Astrocyte (in vitro differentiated cells and primary cell): Measurements from ENCODE around the gene PPP1CB. TPM values are rescaled to one million over a fixed set of nuclear protein-coding genes. Genes with fewer than 3 reads are reported as not detected.

Experiments
- DNase-seq: peaks from one replicate; pipeline ENCODE4 v3.0.0-alpha.2; 2010; ENCODE audit warnings: low read depth
- FAIRE-seq: peaks from 2 replicates; lab custom pipeline; 2011; peaks lifted over from hg19 to GRCh38; lab: Jason Lieb, UNC
- H2AFZ ChIP-seq: 2 replicates; pipeline ENCODE4 v1.6.0; 2012; ENCODE audit warnings: low read depth, low read length, inconsistent platforms
- H3K27ac ChIP-seq: 2 replicates; pipeline ENCODE4 v1.5.1; 2011; ENCODE audit warnings: low read depth, low read length, inconsistent platforms
- H3K27me3 ChIP-seq: 2 replicates; pipeline ENCODE4 v1.6.0; 2011; ENCODE audit warnings: low read length, inconsistent platforms; ENCODE audit not compliant: insufficient read depth
- H3K36me3 ChIP-seq: 2 replicates; pipeline ENCODE4 v1.5.1; 2011; ENCODE audit warnings: low read length, inconsistent platforms; ENCODE audit not compliant: insufficient read depth
- H3K4me1 ChIP-seq: 2 replicates; pipeline ENCODE4 v1.5.1; 2011; ENCODE audit warnings: low read length, inconsistent platforms; ENCODE audit not compliant: insufficient read depth
- H3K4me2 ChIP-seq: 2 replicates; pipeline ENCODE4 v1.6.0; 2012; ENCODE audit warnings: low read length, inconsistent platforms
- H3K4me3 ChIP-seq: 2 replicates; pipeline ENCODE4 v1.5.1; 2011; ENCODE audit warnings: low read depth, mild to moderate bottlenecking, low read length, inconsistent platforms; ENCODE audit not compliant: insufficient read depth
- H3K79me2 ChIP-seq: 2 replicates; pipeline ENCODE4 v1.6.0; 2012; ENCODE audit warnings: mild to moderate bottlenecking, low read length, inconsistent platforms; ENCODE audit not compliant: insufficient read depth
- H3K9ac ChIP-seq: 2 replicates; pipeline ENCODE4 v1.6.0; 2012; ENCODE audit warnings: mild to moderate bottlenecking, low read length, inconsistent platforms
- H3K9me3 ChIP-seq: 2 replicates; pipeline ENCODE4 v1.5.1; 2012; ENCODE audit warnings: low read depth, mild to moderate bottlenecking, low read length, inconsistent platforms; ENCODE audit not compliant: insufficient read depth
- H4K20me1 ChIP-seq: 2 replicates; pipeline ENCODE4 v1.6.0; 2012; ENCODE audit warnings: low read length, inconsistent platforms; ENCODE audit not compliant: insufficient read depth
- H3K27ac Mint-ChIP-seq: one replicate; pipeline ENCODE4 v1.8.0; 2021; ENCODE audit warnings: mild to moderate bottlenecking, mixed read lengths; ENCODE audit not compliant: unreplicated experiment
- H3K27me3 Mint-ChIP-seq: one replicate; pipeline ENCODE4 v1.8.0; 2021; ENCODE audit warnings: low read depth, mixed read lengths; ENCODE audit not compliant: unreplicated experiment
- H3K36me3 Mint-ChIP-seq: one replicate; pipeline ENCODE4 v1.8.0; 2021; ENCODE audit warnings: low read depth, mixed read lengths; ENCODE audit not compliant: unreplicated experiment
- H3K4me1 Mint-ChIP-seq: one replicate; pipeline ENCODE4 v1.8.0; 2021; ENCODE audit warnings: low read depth, mixed read lengths; ENCODE audit not compliant: unreplicated experiment
- H3K4me3 Mint-ChIP-seq: one replicate; pipeline ENCODE4 v1.8.0; 2021; ENCODE audit warnings: mild to moderate bottlenecking, moderate library complexity, mixed read lengths; ENCODE audit not compliant: unreplicated experiment
- H3K9me3 Mint-ChIP-seq: one replicate; pipeline ENCODE4 v1.8.0; 2021; ENCODE audit warnings: mild to moderate bottlenecking, mixed read lengths; ENCODE audit not compliant: unreplicated experiment
- CTCF ChIP-seq: IDR thresholded peaks from 2 replicates; pipeline ENCODE4 v1.5.1; 2011; ENCODE audit warnings: low read depth, mild to moderate bottlenecking, inconsistent platforms, low read length, moderate library complexity; ENCODE audit not compliant: insufficient read depth
- EZH2 ChIP-seq: IDR thresholded peaks from 2 replicates; pipeline ENCODE4 v1.6.1; 2012; ENCODE audit warnings: mild to moderate bottlenecking, low read length, inconsistent platforms; ENCODE audit not compliant: insufficient read depth
- total RNA-seq: library from RNA; stranded (reverse); gene quantifications from 2 replicates; pipeline ENCODE4 v1.2.1, GENCODE V29; 2021

Gene PPP1CB
- total RNA-seq, 1 donor from 2014 or later, result 250 TPM

DNA sequence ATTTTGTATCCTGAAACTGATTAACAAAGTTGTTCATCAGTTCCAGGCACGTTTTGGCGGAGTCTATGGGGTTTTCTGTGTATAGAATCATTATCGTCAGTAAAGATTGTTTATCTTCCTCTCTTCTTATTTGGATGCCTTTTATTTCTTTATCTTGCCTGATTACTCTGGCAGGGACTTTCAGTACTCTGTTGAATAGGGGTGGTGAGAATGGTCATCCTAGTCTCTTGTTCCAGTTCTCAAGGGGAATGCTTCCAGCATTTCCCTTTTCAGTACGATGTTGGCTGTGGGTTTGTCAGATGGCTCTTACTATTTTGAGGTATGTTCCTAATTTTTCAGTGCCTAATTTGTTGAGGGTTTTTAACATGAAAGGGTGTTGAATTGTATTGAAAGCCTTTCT is 45.0 kb downstream of the PPP1CB start:
- peaks cover 39% of the 10 kb centered on the region for H3K36me3 ChIP-seq
- peaks cover 13% of the 10 kb centered on the region for H3K4me1 Mint-ChIP-seq
- peaks cover 3% of the 10 kb centered on the region for H3K9me3 Mint-ChIP-seq
- DNase-seq (no peak), FAIRE-seq (no peak)
- peaks cover 72% of the 10 kb centered on the region for H3K79me2 ChIP-seq
- H3K4me3 ChIP-seq, result no peak overlapping the region
- H3K36me3 Mint-ChIP-seq, result peaks cover 20% of the 10 kb centered on the region
- H3K9me3 ChIP-seq, result peaks cover 3% of the 10 kb centered on the region
- no peak overlapping the region for H3K4me2 ChIP-seq
- peaks cover 48% of the 10 kb centered on the region for H4K20me1 ChIP-seq
- no peak overlapping the region for H3K27ac ChIP-seq
- no peak overlapping the region for H2AFZ ChIP-seq
- no peak overlapping the region for H3K27ac Mint-ChIP-seq
- TF ChIP-seq EZH2, result no peak
- TF ChIP-seq CTCF, result no peak
- H3K9ac ChIP-seq, result no peak overlapping the region
- no peaks in the 10 kb centered on the region for H3K27me3 ChIP-seq
- no peaks in the 10 kb centered on the region for H3K27me3 Mint-ChIP-seq
- H3K4me1 ChIP-seq, result no peaks in the 10 kb centered on the region
- H3K4me3 Mint-ChIP-seq, result no peak overlapping the region

DNA sequence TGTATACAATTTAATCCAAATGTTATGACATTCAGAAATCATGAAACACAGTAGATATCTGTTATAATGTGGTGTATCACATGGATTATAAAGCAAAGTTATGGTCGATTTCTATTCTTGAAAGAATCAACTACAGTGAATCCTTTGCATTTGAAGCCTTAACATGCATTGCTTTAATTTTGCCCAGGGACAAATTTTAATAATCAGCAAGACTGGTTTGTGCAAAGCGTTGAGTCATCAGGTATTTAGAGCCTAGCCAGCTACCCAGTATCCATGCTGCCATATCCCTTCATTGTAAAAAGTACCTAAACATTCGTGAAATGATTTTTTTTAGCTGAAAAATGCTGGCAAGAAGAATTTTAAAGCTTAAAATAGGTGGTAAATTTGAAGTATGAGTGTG is 50.1 kb downstream of the PPP1CB start:
- Histone ChIP-seq H3K9me3 (no peaks in the 10 kb centered on the region), H3K4me3 (no peak overlapping the region), H3K79me2 (peaks cover 37% of the 10 kb centered on the region), H3K4me2 (no peak overlapping the region), H3K9ac (no peak overlapping the region), H2AFZ (no peak overlapping the region), H3K4me1 (no peaks in the 10 kb centered on the region), H3K36me3 (peaks cover 23% of the 10 kb centered on the region), H3K27me3 (no peaks in the 10 kb centered on the region), H3K27ac (no peak overlapping the region), H4K20me1 (peaks cover 36% of the 10 kb centered on the region)
- H3K27ac Mint-ChIP-seq, result no peak overlapping the region
- no peak overlapping the region for H3K4me3 Mint-ChIP-seq
- H3K4me1 Mint-ChIP-seq, result peaks cover 21% of the 10 kb centered on the region
- no peaks in the 10 kb centered on the region for H3K27me3 Mint-ChIP-seq
- H3K9me3 Mint-ChIP-seq, result no peaks in the 10 kb centered on the region
- peak; percentile 34 for DNase-seq
- peaks cover 12% of the 10 kb centered on the region for H3K36me3 Mint-ChIP-seq
- no peak for FAIRE-seq
- TF ChIP-seq EZH2, result no peak
- no peak for TF ChIP-seq CTCF

DNA sequence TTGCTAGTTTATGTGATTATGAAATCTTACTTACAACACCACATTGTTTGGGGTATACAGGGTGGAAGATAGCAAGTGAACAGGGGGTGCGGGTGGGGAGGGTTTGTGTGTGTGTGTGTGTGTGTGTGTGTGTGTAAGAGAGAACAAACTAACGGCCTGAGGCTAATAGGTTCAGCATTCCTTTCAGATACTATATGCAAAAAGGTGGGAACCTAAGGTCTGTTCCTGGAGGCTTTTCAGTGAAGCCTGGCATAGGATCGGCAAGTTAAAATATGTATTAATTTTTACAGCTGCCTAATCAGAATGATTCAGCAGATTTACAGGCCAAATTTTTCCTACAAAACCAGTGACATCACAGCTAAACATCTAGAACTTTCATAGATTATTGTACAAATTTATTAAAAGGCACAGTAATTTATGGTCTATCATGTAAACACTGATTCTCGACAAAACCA is 51.4 kb downstream of the PPP1CB start:
- Histone ChIP-seq H3K4me3 (no peak overlapping the region), H3K9ac (no peak overlapping the region), H3K27ac (peak overlapping the region; percentile 30), H2AFZ (no peak overlapping the region), H3K4me2 (no peak overlapping the region), H4K20me1 (peaks cover 24% of the 10 kb centered on the region), H3K4me1 (no peaks in the 10 kb centered on the region), H3K36me3 (peaks cover 23% of the 10 kb centered on the region), H3K27me3 (no peaks in the 10 kb centered on the region), H3K79me2 (peaks cover 24% of the 10 kb centered on the region), H3K9me3 (no peaks in the 10 kb centered on the region)
- TF ChIP-seq CTCF (no peak), EZH2 (no peak)
- FAIRE-seq (no peak), DNase-seq (peak; percentile 38)
- Mint-ChIP-seq H3K4me3 (peak overlapping the region; percentile 57), H3K9me3 (no peaks in the 10 kb centered on the region), H3K27me3 (no peaks in the 10 kb centered on the region), H3K36me3 (peaks cover 10% of the 10 kb centered on the region), H3K27ac (peak overlapping the region; percentile 34), H3K4me1 (peaks cover 14% of the 10 kb centered on the region)
